ENCODE data around the gene PACSIN1.

The PACSIN1 gene

DNA sequence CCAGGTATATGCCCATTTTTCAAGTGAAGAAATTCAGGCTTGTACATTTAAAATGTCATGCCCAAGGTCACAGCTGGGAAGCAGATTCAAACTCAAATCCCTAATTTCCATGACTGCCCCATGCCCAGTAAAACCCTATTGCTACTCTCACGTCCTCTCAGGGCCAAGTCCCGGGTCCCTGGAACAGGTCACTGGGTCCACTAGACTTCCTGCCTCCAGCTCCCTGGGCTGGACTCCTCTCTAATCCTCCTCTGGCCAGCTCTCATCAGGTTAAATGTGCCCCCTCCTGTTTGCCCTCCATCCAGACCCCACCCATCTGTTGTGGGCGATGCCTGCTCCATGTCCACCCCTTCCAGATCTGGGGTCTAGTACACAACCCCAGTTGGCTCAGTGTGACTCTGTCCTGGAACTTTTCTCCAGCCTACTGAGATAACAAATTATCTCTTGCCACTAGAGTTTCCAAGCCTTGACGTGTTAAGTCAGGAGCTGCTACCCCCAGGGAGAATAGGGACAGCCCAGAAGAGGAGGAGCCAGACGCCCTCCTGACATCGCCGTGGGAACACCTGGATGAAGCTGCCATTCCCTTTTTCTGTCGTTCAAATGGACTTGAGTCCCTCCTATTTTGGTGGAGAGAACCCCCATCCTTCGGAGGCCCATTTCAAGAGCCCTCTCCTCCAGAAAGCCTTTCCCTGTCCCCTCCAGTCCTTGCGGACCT lies 93.9 kb downstream of the PACSIN1 start:
- H3K4me3 ChIP-seq (ENCODE audit: low read depth, low read length) = no peak overlapping the region
- TF ChIP-seq, protein P1, sequence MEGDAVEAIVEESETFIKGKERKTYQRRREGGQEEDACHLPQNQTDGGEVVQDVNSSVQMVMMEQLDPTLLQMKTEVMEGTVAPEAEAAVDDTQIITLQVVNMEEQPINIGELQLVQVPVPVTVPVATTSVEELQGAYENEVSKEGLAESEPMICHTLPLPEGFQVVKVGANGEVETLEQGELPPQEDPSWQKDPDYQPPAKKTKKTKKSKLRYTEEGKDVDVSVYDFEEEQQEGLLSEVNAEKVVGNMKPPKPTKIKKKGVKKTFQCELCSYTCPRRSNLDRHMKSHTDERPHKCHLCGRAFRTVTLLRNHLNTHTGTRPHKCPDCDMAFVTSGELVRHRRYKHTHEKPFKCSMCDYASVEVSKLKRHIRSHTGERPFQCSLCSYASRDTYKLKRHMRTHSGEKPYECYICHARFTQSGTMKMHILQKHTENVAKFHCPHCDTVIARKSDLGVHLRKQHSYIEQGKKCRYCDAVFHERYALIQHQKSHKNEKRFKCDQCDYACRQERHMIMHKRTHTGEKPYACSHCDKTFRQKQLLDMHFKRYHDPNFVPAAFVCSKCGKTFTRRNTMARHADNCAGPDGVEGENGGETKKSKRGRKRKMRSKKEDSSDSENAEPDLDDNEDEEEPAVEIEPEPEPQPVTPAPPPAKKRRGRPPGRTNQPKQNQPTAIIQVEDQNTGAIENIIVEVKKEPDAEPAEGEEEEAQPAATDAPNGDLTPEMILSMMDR (IDR thresholded peaks at IDR 0.05; ENCODE audit: low read depth, low read length) = no peak

DNA sequence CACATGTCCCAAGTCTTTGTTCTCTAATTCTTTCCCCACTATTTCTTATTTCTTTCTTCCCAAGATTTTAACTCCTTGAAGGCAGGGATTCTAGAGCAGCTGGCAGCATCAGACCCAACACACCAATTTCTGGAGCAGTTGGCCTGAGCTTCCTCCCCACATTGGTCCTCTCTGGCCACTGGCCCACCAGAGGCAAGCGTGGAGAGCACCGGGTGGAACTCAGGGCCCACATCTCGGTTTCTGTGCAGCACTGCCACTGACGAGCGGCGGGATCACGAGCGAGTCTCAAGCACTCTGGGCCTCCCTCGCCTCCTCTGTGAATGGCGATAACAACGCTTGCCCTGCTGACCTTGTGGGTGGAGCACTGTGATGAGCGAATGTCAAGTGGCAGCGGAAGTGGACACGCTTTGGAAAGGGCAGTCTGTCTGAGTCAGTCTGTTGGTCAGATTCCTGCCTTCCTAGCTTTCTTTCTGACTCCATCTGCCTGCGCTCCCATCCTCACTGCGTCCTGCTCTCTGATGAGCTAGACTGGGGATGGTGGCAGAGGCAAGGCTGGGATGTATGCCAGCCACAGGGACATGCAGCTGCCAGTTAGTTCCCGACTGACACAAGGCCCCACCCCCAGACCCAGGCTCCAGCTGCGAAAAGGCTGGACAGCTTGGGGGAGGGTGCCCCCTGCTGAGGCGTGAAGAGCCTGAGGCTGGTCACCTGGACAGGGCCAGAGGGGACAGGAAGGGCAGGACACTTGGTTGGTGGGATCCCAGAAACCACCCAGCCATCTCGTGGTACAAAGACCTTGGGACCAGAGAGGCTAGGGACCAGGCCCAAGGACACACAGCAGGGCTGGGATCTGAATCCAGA lies 94.7 kb downstream of the PACSIN1 start:
- TF ChIP-seq, protein P1 (IDR thresholded peaks at IDR 0.05; ENCODE audit: low read depth, low read length) = no peak
- no peak overlapping the region for H3K4me3 ChIP-seq (ENCODE audit: low read depth, low read length)

DNA sequence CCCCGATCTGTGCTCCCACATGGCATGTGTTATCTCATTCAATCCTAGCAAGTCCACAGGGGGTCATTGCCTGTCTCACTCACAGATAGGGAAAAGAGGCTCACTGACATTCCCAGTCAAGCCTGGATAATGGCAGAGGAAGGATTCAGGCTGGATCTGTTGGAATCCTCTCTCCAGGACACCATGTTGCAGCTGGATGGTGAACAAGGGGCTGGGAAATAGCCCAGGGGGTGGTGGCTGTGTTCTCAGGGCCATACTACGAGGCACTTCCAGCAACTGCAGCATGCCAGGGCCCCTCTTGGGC lies 95.3 kb downstream of the PACSIN1 start:
- TF ChIP-seq, protein P1 (IDR thresholded peaks at IDR 0.05; ENCODE audit: low read depth, low read length) = no peak
- no peak overlapping the region for H3K4me3 ChIP-seq (ENCODE audit: low read depth, low read length)

DNA sequence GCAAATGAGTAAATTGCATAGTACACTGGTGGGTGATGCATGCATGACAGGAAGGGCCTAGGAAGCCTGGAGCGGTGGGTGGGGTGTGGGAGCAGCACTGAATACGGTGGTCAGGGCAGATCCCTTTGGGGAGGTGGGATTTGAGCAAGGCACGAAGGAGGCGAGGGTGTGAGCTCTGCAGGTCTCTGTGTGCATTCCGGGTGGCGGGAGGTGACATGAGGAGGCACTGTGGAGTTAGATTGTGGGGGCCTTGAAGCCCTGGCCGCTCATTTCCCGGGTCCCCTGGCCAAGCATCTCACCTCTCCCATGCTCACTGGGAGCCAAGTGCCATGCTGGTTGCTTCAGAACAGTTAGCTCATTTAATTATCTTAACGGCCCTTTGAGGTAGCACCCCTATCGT lies 96.5 kb downstream of the PACSIN1 start:
- TF ChIP-seq, protein P1 (IDR thresholded peaks at IDR 0.05; ENCODE audit: low read depth, low read length) = no peak
- H3K4me3 ChIP-seq (ENCODE audit: low read depth, low read length) = no peak overlapping the region

DNA sequence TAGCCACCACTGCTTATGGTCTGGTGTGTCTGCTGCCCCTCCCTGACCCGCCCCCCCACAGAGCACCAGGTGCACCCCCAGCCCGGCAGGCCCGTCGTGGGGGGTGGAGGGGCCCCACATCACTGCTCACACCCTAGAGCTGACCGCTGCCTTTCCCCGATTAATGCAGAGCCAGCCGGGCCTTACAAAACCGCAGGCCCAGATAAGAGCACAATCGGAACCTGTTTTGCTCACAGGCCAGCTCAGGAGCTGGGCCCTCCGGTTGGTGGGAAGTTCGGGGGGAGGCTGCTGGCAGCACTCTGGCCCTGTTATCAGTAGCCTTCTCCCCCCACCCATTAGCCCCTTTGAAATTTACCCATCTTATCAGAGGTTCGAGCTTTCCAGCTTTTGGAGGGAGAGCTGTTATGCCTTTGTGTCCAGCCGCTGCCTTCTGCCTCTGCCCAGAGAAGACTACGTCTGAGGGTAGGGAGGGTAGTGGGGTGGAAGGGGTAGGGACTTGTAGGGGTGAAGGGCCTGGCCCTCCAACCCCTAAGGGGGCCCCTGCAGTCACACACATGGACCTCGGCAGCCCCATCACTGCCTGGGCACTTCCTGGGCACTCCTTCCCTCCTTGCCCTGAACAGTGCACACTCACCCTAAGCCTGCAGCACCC lies 97.1 kb downstream of the PACSIN1 start:
- TF ChIP-seq, protein P1 (IDR thresholded peaks at IDR 0.05; ENCODE audit: low read depth, low read length) = no peak
- H3K4me3 ChIP-seq (ENCODE audit: low read depth, low read length) = no peak overlapping the region

DNA sequence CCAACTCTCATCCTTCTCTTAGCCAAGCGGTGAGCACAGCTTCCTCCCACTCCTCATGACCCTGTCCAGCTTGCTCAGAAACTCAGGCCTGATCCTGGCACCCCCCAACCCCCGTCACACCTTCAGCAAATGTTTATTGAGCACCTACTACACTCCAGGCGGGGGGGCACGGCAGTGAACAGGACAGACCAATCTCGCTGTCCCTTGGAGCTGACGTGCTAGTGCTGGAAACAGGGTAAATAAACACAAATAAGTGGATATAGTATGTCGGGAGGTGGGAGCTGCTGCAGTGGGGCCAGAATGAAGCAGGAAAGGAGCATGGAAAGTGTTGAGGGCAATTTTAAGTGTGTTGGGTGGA lies 97.6 kb downstream of the PACSIN1 start:
- H3K4me3 ChIP-seq (ENCODE audit: low read depth, low read length) = no peak overlapping the region
- TF ChIP-seq, protein P1 (IDR thresholded peaks at IDR 0.05; ENCODE audit: low read depth, low read length) = no peak

DNA sequence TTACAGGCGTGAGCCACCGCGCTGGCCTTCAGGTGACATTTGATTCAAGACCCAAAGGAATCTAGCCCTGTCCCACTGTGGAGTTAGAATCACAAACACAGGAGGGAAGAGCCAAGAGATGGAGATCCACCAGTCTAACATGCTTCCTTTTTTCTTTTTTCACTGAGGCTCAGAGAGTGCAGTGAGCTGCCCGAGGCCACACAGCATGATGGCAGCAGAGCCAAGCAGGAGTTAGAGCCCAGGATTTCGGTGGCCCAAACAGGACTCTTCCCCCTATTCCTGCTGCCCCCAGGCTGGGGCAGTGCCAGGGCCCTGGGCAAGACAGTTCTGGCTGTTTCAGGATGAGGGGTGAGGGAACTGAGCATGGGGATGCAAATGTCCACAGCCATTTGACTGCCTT lies 98.3 kb downstream of the PACSIN1 start:
- no peak overlapping the region for H3K4me3 ChIP-seq (ENCODE audit: low read depth, low read length)
- TF ChIP-seq, protein P1 (IDR thresholded peaks at IDR 0.05; ENCODE audit: low read depth, low read length) = no peak
